OCI-LY1 (cell line): ENCODE measurements around the gene CFAP97.

ENCODE experiments used
- CTCF ChIP-seq: fragments of 200-600 bp; sonication (generic), shearing (Covaris generic); IDR thresholded peaks from 2 replicates; pipeline ENCODE4 v1.5.1; 2017; ENCODE audit warnings: mild to moderate bottlenecking, antibody characterized with exemption, low read length, moderate library complexity, mixed read lengths
- EZH2 ChIP-seq: fragments of 200-600 bp; sonication (generic), shearing (Covaris generic); IDR thresholded peaks from 2 replicates; pipeline ENCODE4 v1.8.0; 2017; ENCODE audit warnings: borderline replicate concordance, mixed run types, mild to moderate bottlenecking, antibody characterized with exemption, low read length, moderate library complexity, mixed read lengths

GRCh38 chr4:185235119-185235842 lies 31.5 kb upstream of the CFAP97 start:
- TF ChIP-seq EZH2: no peak
- TF ChIP-seq CTCF: no peak
